GM18868 (cell line): ENCODE data around the gene NAP1L4.

Experiments used
- ATAC-seq: cut with Tn5 transposase; IDR thresholded peaks from one replicate; pipeline ENCODE4 v1.9.1; 2021; ENCODE audit warnings: mild to moderate bottlenecking, moderate library complexity; ENCODE audit not compliant: unreplicated experiment

The NAP1L4 gene

DNA sequence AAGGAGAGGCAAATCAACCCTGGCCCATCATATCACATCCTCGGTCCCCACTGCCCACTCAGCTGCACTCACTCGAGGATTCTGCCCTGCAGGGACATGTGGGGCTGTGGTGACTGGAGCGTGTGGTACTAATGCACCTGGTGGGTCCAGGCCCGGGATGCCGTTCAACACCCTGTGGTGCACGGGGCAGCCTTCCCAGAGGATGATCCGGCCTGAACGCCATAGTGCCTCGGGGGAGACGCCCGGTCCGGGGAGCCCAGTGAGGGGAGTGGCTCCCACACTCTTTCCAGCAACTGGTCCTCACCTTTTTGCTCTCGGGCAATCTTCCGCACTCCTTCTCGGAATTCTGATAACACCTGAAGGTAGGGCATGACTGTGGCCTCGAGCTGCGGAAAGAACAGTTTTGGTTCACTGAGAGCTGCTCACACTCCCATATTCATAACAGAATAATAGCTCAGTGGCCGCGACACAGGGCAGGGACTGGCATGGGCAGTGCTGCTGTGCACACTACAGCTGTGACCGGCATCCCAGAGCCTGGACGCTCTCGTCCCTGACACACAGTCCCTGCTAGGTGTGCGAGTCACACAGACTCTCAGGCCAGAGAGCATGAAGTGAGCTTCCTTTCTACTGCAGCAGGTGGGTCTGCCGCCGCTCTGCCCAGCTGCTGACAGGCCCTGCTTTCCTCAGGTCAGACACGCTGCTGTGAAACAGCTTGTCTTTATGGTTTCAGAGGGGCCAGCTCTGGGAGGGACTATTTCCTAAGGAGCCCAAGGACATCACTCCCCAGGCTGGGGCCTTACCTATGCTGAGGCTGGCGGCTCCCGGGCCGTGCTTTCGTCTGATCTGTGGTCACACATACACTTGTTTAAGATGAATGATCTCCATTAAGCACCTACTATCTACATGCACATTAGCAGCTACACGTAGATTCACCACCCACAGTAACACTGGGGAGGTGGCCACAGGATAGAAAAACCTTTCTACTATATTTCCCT lies 20.1 kb upstream of the NAP1L4 start:
- no peak for ATAC-seq

DNA sequence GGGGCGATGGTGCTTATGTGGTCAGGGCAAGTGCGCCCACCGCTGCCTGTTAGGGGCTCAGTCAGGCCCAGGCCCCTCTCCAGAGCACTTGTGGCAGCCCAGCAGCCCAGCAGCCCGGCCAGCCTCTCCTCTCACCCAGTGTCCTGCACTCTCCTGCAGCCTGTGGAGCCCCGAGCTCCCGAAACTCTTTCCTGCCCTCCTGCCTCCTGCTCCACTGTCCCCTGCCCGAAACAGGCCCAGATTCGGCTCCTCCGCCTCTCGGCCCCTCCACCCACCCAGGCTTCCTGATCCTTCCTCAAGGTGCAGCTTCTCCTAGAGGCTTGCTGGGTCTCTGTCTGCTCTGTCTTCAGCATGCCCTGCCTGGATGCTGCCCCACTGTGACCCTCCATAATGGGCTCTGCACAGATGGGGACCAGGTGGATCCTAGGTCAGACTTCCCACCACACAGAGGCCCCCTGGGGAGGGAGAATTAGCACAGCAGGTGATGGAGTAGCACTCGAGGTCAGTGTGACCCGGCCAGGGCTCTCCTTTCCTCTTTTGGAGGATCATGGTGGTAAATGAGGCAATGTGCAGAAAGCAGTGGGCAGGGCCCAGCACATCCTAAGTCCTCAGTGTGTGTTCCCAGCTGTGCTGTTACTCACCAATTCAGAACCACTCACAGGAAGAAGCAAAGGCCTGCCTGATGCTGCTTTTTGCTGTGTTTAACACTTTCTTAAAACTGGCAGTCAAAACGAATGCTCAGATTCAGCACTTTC lies 18.6 kb upstream of the NAP1L4 start:
- no peak for ATAC-seq

DNA sequence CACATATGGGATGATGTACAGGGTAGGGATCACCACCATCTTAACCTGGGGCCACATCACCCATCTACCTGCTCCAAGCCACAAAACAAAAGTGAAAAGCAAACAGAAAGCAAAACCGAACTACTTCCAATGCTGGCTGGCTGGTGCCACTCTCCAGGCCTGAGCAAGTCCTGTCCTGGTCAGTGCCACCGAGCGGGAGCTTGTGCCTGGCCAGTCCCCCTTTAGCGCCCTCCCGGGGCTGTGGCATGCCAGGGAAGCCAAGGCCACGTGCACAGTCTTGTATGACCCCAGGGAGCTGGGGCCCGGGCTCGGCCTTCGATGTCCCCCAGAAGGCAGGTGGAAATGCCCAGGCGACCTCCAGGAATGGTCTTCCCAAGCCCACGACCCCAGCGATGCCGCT lies 17.9 kb upstream of the NAP1L4 start:
- no peak for ATAC-seq

DNA sequence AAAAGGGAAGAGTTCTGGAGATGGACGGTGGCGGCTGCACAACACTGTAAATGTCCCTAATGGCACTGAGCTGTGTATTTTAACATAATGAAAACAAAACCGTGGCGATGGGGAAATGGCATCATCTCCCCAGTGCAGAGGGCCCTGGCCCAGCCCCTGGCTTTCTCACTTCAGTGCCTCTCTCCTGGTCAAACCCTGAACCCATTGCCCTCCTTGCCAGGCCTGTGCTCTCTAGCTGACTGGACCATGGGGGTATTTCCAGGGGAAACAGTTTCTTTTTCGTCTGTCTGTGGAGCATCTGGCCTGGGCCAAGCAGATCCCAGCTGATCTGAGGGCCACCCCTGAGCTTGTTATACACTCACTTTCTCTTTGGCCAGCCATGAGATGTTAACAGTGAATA lies 17.4 kb upstream of the NAP1L4 start:
- no peak for ATAC-seq

DNA sequence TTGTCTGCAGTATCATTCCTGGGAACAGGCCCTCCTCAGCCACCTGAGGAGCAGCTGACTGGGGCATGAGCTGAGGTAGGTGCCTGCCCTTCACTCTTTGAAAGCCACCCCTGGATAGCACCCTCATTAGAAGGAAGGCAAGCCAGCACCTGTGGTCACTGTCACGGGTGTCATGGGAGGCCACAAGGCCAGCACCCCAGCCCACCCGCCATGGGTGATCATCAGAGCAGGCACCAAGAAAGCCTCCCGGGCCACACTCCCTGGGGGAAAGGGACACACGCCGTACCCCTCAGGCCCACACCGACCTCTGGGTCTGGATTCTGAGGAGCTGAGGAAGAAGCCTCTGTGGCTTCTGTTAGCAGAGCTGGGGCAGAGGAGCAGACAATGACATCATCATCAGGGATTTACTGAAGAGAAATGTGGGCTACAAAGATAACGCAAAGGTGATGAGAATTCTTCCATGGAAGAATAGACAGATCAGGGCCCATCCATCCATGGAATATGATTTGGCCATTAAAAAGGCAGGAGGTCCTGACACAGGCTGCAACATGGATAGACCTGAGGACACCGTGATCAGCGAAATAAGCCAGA lies 16.7 kb upstream of the NAP1L4 start:
- ATAC-seq, result no peak

DNA sequence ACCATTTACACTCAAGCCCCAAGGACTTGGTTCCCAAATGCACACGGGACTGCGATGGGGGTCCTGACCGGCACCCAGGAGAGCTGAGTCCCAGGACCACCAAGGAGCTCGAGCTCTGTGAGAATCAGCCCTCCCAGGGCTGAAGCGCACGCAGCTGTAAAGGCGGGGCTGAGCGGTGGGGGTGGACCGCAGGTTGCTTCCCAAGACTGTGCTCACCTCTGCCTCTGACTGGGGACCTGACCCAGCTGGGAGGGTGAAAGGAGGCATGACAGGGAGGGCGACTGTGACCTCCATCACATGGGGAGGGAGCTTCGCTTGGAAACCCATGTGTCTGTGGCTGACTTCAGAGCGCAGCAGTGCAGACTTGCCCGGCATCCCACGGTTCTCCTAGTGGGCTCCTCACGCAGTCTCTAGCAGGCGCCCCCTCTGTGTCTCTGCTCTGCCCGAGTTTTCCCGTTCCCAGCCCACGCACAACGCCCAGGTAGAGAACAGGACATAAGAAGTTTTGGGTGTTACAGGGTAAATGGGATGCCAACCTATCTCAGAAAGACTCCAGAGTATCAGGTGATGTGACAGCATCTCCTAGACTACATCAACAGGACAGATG lies 15.4 kb upstream of the NAP1L4 start:
- ATAC-seq, result no peak

DNA sequence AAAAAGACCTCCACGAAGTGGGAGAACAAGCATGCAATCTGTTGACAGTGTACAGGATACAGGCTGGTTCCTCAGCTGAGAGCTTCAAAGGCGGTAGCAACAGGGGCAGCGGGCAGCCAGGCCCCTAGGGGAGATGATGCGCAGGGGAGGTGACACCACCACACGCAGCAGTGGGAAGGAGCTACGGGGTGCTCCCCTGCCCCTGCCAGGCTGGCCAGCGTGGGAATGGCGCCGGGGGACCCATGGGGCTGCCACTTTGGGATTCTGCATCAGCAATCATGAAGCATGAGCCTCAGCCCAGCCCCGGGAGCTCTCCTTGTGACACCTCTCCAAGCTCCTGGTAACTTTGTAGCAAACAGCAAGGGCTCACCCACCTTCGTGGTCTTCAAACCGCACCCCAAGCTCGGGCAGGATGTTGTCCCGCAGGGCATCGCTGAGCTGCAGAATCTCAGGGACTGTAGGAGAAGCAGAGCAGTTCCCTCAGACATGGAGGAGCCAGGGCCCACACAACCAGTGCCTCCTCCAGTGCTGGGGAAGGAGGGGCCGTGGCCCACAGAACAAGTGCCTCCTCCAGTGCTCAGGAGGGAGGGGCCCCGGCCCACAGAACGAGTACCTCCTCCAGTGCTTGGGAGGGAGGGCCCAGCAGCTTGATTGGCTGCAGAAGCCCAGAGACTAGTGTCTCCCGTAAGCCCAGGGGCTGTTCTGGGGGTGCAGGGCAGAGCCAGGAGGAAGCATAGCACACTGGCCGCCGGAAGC lies 14.6 kb upstream of the NAP1L4 start:
- ATAC-seq, result no peak

DNA sequence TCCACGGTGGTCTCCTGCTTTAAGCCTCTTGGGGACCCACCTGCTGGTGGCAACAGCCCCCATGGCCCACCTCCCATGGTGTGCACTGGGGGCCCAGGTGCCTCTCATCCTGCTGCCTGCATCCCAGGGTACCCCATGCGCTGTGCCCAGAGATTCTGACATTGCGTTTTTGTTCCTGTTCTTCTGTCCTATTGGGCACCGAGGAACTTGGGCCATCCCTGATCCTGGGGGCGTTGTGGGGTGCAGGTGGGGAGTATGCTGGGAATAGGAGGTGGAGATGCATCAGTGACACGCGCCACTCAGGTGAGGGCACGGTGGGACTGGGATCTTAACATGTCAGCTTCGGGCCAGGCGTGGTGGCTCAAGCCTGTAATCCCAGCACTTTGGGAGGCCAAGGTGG lies 12.4 kb upstream of the NAP1L4 start:
- no peak for ATAC-seq

DNA sequence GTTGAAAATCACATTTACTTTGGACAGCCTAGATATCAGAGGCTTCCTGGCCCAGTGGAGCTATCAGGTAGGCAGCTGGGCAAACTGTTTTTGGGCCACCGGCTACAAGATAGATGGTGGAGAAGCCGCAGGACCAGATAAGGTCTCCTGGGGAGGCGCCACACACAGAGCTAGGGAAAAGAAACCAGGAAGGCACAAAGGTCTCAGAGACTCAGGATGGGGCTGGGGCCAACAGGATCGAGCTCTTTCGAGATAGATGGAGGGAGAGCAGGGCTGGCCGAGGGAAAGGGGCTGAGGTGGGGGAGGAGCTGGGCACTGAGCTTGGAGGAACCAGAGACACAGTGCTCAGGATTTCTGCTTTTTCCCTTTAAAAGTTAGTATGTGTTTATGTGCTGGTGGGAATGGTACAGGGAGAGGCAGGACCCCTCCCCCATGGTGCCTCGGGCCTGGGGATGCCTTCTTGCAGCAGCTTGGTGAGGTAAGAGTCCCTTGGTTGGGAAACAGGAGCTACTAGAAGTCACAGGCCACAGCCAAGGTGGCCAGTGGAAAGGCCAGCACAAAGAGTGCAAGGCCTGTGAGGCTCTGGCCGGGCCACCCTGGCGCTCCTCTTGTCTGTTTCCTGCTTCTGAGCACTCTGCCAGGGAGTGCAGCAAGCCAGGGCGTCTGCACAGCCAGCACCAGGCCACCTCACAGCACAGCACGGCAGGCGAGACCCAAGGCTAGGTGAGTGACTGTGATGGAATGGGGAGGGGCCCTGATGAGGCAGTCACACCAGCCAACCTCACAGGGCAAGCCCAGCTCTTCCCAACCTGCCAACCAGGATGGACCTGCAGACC lies 11.5 kb upstream of the NAP1L4 start:
- no peak for ATAC-seq

DNA sequence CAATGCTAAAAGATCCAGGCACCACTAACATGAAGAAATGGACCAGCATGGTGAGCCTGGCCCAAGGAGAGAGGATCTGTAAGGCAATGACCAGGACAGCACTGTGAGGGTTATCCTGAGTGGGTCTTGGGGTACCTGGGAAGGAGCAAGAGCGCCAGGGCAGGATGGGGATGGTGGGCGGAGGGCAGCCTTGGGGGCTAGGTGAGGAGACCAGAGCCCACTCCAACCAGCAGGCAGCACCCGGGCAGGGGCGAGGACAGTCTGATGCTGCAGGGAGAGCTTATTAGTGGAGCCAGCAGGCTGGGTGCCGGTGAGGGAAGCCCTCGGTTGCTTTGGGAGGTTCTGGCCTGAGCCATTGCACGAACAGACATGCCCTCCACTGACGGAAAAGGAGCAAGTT lies 10.7 kb upstream of the NAP1L4 start:
- no peak for ATAC-seq

DNA sequence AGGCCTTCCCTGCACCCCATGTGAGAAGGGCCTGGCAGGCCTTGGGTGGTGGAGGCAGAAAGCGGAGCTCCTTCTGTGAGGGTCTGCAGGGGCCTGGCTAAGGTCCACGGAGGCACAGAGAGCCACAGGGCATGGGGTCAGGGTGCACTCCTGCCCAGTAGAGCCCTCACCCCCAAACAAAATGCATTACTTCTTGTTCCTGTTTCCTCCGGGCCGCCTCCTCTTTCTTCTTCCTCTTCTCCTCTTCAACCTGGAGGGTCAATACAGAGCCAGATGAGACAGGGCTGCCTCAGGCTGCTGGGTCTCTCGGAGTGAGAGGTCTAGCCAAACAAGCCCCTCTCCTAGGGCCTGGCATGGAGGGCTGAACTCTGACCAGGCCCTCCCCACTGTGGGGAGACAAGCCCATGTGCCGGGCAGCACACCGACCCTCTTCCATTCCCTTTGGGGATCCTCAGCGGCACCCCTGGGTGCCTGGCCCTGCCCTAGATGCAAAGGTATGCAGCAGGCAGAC lies 10.3 kb upstream of the NAP1L4 start:
- ATAC-seq, result no peak

DNA sequence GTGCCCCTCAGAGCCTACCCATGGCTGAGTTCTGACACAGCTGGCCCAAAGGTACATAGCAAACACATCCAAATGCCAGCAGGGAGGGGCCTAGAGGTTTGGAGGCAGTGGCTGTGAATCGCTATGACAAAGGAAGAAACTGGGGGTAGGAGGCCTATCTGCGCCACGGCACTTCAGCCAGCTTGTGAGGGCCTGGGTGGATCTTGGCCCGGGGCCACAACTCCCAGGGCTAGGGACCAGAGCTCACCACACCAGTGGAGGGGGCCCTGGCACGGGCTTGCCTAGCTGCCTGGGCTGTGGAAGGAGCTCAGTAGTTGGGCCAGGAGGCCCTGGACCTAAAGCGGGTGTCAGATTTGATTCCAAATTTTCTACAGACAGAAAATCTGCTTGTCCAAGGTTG lies 9.4 kb upstream of the NAP1L4 start:
- ATAC-seq, result no peak

DNA sequence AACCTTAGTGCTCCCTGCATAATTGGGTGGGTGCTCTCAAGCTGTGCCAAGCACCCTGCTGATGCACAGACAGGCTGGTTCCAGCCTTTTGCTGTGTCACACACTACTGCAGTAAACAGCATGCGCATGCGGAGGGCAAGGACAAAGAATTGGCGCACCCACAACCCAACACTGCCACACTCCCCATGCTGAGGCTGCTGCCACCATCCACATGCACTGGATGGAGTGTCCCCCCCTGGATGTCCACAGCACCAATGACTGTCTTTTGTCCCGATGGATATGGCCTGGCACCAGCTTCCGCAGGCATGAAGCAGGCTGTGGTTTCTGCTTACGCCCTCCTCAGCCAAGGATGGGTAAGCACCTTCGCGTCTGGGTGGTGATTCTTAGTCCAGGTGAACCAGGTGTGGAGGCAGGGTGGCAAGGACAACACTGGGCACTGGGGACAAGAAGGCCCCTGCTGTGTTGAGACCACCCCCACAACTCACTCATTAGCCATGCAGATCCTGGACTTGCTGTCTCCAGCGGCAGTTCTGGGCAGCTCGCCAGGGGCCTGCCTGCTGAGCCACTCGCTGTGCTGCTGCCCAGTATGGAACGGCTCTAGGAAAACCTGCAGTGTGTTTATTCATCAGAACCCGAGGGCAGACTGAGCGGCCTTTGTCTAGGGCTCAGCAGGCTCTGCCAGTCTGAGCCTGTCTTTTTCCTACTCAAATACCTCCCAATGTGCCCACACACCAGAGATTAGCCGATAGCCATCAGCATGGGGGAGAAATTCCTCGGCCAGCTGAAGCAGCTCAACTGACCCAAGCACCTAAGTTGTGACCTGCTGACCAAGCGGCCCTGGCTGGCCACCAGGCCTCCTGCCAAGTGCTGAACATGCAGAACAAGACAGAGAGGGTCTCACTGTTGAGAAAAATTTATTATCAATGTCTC lies 8.2 kb upstream of the NAP1L4 start:
- no peak for ATAC-seq

DNA sequence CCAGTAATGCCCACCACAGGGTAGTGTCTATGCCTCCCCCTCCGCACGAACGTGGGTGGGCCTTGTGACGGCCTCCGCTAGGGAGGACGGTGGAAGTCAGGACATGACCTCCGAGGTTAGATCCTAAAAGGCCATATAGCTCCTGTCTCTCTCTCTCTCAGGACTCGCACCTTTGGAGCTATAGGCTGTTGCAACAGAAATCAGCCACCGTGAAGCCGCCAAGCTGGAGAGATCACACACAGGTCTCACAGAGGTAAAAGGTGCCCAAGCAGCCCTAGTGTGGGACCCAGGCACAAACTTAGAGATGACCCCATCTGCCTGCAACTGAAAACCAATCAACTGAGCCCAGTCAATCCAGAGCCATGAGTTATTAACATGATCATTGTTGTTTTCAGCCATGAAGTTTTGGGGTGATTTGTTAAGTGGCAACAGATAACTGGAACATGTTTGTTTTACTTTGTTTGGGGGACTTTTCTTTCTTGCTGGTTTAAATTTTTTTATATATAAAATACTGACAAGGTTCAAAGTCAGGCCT lies 7.4 kb upstream of the NAP1L4 start:
- ATAC-seq, result no peak

DNA sequence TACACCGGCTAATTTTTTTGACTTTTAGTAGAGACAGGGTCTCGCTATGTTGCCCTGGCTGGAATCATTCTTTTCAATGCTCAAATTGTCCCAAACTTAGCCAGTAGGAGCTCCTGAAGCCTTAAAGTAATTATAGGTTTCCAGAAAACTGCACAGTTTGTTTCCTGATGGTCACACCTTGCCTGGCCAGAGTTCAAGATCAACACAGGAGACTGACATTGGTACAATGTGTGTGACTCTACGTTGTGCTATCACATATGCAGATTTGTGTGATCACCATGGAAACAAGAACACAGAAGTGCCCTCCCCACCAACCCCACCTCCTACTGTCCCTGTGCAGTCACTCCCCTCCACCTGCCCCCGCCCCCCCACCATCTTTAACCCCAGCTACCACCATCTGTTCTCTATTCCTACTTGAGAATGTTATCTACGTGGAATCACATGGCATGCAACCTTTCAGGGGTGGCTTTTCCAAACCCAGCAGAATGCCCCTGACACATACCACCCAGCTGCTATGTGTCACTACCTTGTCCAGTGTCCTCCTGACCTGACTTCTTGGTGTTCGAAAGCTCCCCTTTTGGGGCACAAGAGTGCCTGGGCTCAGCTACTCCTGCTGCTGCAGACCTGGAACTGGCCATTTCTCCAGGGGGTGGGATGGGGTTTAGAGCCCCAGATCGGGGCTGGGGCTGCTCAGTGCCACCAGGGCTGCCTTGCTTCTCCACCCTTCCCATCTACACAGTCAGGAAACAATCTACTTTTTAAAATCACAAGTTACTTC lies 6.1 kb upstream of the NAP1L4 start:
- no peak for ATAC-seq

DNA sequence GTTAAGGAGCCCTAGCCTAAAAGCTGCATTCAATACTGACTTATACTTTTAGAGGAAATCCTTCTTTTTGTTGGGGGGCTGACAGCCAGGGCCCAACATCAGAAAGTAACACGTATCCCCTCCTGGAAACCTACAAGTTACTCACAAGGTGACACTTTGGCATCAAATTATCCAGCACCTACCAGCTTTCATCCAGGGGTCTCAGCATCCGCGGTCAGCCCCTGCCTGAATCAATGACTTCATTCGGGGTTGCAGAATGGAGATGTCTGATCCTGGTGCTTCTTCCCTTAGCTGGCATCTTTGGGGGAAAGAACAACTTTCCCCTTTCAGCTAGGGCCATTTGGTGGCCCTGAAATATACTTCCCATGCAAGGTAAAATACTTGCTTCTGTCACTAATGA lies 5.3 kb upstream of the NAP1L4 start:
- no peak for ATAC-seq

DNA sequence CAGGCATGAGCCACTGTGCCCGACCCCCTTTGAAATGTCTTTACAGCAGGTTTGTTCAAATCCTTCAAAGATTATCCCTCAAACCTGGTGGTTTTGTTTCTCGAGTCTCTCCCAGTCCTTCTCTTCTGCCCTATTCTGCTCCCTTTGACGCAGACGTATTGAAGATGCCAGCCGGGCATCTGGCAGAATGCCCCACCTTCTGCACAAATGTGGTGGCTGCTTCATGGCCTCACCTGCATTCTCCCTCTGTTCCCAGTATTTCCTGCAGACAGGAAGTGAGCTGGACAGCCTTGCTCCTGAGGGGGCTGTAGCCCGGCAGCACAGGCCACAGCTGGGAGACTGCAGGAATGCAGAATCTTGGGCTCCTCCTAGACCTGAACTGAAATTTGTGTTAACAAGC lies 4.8 kb upstream of the NAP1L4 start:
- ATAC-seq, result no peak
